ENCODE data around the gene CELF4. TPM values are rescaled to one million over a fixed set of nuclear protein-coding genes. Genes with fewer than 3 reads are reported as not detected.
"Not testable (repeated sequence)": the region's sequence is repeated elsewhere in the genome, so short reads cannot be mapped to it uniquely, and the experiment has no call there.

CELF4 gene
- polyA plus RNA-seq, 1 experiment: not detected

DNA sequence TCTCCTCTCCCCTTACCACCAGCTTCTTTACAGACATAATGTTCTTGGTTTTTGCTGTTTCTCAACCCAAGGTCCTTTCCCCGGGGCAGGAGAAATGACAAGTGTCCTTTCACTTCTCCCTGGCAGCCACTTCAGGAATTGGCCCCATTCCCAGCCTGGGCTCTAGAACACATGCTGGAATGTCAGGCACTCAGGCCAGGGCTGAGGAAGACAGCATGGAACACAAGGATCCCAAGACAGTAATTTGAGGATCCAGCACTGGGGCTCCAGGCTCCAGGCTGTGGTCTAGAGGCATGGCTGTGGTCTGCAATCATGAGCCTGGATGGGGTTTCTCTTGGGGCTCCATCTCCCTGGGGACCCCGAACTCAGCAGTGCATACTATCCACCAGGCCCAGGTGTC is 201.4 kb downstream of the CELF4 start:
- no peak for DNase-seq (ENCODE audit: low read depth, low spot score)
- Histone ChIP-seq H3K27me3 (ENCODE audit: control insufficient read depth, insufficient read depth, low read length) (peaks cover 24% of the 10 kb centered on the region), H3K4me3 (ENCODE audit: low read depth, low read length) (no peak overlapping the region), H3K27ac (ENCODE audit: low read depth, low read length) (no peak overlapping the region), H3K9me3 (ENCODE audit: control insufficient read depth, insufficient read depth, low read length) (no peaks in the 10 kb centered on the region; the same call in 1 of the 2 replicates)
- CTCF ChIA-PET: no interaction called here
- TF ChIP-seq, protein P1, sequence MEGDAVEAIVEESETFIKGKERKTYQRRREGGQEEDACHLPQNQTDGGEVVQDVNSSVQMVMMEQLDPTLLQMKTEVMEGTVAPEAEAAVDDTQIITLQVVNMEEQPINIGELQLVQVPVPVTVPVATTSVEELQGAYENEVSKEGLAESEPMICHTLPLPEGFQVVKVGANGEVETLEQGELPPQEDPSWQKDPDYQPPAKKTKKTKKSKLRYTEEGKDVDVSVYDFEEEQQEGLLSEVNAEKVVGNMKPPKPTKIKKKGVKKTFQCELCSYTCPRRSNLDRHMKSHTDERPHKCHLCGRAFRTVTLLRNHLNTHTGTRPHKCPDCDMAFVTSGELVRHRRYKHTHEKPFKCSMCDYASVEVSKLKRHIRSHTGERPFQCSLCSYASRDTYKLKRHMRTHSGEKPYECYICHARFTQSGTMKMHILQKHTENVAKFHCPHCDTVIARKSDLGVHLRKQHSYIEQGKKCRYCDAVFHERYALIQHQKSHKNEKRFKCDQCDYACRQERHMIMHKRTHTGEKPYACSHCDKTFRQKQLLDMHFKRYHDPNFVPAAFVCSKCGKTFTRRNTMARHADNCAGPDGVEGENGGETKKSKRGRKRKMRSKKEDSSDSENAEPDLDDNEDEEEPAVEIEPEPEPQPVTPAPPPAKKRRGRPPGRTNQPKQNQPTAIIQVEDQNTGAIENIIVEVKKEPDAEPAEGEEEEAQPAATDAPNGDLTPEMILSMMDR (IDR thresholded peaks at IDR 0.05; ENCODE audit: low read depth, low read length): no peak
- POLR2A ChIA-PET: no interaction called here

DNA sequence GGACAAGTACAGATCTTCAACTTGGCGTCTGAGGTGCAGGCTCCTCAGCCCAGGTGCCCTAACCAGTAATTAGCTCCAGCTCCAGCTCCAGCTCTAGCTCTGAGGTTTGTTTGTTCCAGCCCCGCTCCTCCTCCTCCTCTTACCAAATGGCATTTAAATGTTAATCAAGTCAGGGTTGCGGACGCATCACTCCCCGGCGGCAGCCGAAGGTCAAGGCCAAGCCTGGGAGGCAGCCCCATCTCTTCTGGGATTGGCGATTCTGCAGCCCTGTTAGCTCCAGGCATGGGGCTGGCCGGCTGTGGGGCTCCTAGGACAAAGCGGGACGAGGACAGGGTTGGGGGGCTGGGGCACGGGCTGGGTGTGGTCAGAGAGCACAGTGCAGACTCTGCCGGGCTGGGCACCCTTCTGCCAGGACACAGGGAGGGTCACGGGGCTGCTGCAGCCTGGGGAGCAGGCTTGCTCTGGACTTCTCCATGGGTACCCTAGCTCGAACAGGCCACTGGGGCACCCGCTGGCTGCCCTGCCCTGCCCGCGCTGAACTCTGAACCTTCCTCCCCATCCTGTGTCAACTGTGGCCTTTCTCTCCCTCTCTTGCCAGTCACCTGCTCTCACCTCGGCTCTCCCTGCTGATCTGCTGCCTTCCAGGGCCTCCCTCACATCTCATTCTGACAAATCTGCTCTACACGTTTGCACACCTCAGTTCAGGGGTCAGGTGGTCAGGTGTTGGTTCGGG is 203.3 kb downstream of the CELF4 start:
- DNase-seq (ENCODE audit: low read depth, low spot score): no peak
- CTCF ChIA-PET: interaction anchor here (0.5 kb wide), 1 partner anchor 114 kb away, joined by 3 read pairs; no protein-coding TSS in a partner anchor
- POLR2A ChIA-PET: no interaction called here
- TF ChIP-seq, protein P1 (IDR thresholded peaks at IDR 0.05; ENCODE audit: low read depth, low read length): no peak
- Histone ChIP-seq H3K27me3 (ENCODE audit: control insufficient read depth, insufficient read depth, low read length) (peaks cover 19% of the 10 kb centered on the region), H3K27ac (ENCODE audit: low read depth, low read length) (no peak overlapping the region), H3K4me3 (ENCODE audit: low read depth, low read length) (no peak overlapping the region), H3K9me3 (ENCODE audit: control insufficient read depth, insufficient read depth, low read length) (no peaks in the 10 kb centered on the region; the same call in 1 of the 2 replicates)

DNA sequence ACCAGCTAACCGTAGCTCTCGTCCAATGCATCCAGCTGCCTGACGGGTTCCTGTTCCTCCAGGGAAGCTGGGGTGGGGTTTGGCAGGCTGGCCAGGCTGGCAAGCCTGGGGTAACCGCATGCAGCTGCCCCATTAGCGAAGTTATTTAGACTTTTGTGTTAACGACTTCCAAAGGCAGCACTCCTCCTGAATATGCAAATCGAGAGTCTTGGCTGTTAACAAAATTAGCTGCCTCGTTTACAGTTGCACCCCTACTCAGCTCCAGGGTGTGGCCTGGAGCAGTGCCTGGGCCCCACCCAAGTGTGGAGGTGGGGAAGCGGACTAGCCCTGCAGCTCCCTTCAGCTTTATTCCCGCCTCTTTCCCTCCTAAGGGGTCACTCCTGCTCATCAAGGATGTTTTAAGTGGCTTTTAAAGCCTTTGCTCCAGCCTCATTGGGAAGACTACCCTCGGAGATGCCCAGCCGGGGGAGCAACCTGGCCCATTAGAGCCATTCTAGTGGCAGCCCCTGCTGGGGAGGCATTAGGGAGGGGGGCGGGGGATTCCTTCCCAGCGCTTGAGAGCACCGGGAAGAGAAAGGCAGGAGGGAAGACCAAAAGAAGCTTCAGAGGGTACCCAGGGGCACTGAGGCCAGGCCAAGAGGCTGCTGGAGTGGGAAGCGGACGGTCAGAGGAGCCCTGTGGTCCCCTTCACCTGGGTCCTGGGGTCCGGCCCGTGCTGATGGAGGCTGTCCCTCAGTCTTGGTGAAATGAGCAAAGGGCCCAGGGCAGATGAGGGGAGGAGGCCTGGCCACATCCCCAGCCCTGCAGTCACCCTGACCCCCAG is 204.1 kb downstream of the CELF4 start:
- POLR2A ChIA-PET: no interaction called here
- no peak overlapping the region for H3K4me3 ChIP-seq (ENCODE audit: low read depth, low read length)
- TF ChIP-seq, protein P1 (IDR thresholded peaks at IDR 0.05; ENCODE audit: low read depth, low read length): no peak
- H3K27ac ChIP-seq (ENCODE audit: low read depth, low read length): no peak overlapping the region
- no peaks in the 10 kb centered on the region; the same call in 1 of the 2 replicates for H3K9me3 ChIP-seq (ENCODE audit: control insufficient read depth, insufficient read depth, low read length)
- peaks cover 19% of the 10 kb centered on the region for H3K27me3 ChIP-seq (ENCODE audit: control insufficient read depth, insufficient read depth, low read length)
- no peak for DNase-seq (ENCODE audit: low read depth, low spot score)
- CTCF ChIA-PET: no interaction called here

DNA sequence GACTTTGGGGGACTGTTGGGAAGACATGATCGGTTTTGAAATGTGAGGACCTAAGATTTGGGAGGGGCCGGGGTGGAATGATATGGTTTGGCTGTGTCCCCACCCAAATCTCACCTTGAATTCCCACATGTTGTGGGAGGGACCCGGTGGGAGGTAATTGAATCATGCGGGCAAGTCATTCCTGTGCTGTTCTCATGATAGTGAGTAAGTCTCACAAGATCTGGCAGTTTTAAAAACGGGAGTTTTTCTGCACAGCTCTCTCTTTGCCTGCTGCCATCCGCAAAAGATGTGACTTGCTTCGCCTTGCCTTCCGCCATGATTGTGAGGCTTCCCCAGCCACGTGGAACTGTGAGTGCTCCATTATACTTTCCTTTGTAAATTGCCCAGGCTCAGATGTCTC is 207.5 kb downstream of the CELF4 start:
- H3K27me3 ChIP-seq (ENCODE audit: control insufficient read depth, insufficient read depth, low read length): peaks cover 14% of the 10 kb centered on the region
- H3K27ac ChIP-seq (ENCODE audit: low read depth, low read length); H3K9me3 ChIP-seq (ENCODE audit: control insufficient read depth, insufficient read depth, low read length); POLR2A ChIA-PET; CTCF ChIA-PET; H3K4me3 ChIP-seq (ENCODE audit: low read depth, low read length); DNase-seq (ENCODE audit: low read depth, low spot score): not testable (repeated sequence)

DNA sequence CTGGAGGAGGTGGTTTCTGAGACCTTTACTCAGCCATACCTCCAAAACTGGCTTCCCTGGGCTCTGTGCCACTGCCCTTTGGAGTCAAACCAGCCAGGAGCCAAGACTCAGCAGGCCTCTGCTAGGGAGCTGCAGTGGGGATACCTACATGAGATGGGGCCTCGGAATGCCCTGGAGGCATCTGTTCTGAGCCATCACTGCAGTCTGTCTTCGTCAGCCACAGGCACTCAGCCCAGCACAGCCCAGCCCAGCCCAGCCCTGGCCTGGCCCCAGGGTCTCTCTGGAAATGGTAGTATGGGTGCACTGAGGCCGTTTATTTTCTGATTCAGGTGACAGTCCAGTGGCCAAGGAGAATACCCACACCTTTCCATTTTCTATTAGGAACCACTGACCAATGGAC is 209.8 kb downstream of the CELF4 start:
- ChIA-PET POLR2A (no interaction called here), CTCF (no interaction called here)
- no peak overlapping the region for H3K27ac ChIP-seq (ENCODE audit: low read depth, low read length)
- TF ChIP-seq, protein P1 (IDR thresholded peaks at IDR 0.05; ENCODE audit: low read depth, low read length): no peak
- DNase-seq (ENCODE audit: low read depth, low spot score): no peak
- peaks cover 2% of the 10 kb centered on the region for H3K27me3 ChIP-seq (ENCODE audit: control insufficient read depth, insufficient read depth, low read length)
- H3K9me3 ChIP-seq (ENCODE audit: control insufficient read depth, insufficient read depth, low read length): no peaks in the 10 kb centered on the region
- no peak overlapping the region for H3K4me3 ChIP-seq (ENCODE audit: low read depth, low read length)

Measured in AG04450 (cell line).